ENCODE data around the gene TSR1.

TSR1 gene

GRCh38 chr17:2274414-2274813 lies 61.8 kb downstream of the TSR1 start:
- TF ChIP-seq CTCF (IDR thresholded peaks at IDR 0.05; ENCODE audit: extremely low read depth, missing control alignments): no peak
- no peak for DNase-seq (ENCODE audit: low spot score)
